HG03066 (cell line): Measurements from ENCODE around the gene HDLBP.

Experiments
- ATAC-seq: cut with Tn5 transposase; IDR thresholded peaks from one replicate; pipeline ENCODE4 v1.9.1; 2021; ENCODE audit warnings: low read depth; ENCODE audit not compliant: unreplicated experiment

The HDLBP gene

DNA sequence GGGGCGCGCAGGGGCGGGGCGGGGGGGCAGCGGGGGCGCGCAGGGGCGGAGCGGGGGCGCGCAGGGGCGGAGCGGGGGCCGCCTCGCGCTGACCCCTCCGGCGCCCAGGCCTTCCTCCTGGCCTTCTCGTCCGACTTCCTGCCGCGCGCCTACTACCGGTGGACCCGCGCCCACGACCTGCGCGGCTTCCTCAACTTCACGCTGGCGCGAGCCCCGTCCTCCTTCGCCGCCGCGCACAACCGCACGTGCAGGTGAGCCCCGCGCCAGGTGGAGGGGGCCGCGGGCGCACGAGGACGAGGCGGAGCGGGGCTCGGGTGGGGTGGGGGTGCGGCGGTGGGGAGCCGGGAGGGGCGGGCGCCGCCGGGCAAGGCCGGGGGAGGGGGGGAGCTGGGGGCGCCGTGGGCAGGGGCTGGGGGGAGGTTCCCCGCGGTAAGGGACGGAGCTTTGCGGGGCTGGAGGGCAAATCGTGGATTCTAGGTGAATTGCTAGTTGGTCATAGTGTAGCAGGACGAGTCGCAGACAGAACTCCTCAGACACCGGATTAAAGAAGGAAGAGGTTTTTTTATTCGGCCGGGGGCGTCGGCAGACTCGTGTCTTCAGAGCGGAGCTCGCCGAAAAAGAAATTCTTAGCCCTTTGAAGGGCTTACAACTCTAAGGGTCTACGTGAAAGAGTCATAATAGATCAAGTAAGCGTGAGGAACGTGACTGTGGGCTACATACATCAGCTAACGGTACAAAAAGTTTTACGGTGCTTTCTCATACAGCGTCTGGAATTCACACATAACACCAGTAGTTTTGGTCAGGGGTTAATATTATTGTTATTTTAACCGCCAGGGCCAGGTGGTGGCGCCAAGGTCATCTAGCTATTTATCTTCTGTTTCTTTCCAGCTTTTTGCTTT is 97.1 kb downstream of the HDLBP start:
- ATAC-seq: no peak

DNA sequence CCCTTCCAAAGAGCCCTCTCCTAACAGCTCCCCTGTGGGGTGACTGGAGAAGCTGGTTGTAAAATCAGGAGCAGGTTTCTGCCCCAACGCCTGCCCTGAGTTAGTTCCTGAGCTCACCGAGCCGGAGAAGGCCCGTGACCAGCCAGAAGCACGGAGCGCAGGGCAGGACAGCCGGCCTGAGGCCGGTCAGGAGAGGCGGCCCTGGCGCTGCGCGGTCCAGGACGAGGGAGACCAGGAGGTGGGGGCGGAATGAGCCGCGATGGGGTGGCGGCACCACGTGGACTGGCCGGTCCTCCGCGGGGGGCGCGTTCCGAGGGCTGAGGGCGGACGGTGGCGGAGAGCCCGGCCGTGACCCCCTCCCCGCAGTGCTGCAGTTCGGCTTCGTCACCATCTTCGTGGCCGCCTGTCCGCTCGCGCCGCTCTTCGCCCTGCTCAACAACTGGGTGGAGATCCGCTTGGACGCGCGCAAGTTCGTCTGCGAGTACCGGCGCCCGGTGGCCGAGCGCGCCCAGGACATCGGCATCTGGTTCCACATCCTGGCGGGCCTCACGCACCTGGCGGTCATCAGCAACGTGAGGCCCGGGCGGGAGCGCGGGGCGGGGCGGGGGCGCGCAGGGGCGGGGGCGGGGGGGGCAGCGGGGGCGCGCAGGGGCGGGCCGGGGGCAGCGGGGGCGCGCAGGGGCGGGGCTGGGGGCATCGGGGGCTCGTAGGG is 98.0 kb downstream of the HDLBP start:
- no peak for ATAC-seq

DNA sequence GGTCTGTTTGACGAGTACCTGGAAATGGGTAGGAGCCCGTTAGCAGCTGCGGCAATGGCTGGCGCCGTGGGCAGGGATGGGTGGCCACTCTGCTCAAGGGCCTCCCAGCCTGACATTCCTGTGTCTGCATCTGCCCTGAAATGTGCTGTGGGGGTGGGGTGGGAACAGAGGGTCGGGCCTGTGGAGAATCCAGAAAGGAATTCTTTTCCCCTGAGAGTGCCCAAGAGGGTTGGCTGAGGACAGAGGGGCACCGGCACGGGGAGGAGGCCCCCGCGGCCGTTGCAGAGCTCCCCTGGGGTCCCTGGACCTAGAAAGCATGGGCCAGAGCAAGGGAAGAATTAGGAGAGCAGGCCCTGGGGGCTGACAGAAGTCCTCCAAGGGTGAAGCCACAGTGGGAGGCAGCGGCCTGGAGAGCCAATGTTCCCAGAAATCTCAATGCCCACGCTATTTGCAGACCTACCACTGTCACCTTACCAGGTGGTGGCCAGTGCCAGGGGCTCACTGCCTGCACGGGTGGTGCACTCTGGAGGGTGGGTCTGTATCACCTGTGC is 99.2 kb downstream of the HDLBP start:
- no peak for ATAC-seq

DNA sequence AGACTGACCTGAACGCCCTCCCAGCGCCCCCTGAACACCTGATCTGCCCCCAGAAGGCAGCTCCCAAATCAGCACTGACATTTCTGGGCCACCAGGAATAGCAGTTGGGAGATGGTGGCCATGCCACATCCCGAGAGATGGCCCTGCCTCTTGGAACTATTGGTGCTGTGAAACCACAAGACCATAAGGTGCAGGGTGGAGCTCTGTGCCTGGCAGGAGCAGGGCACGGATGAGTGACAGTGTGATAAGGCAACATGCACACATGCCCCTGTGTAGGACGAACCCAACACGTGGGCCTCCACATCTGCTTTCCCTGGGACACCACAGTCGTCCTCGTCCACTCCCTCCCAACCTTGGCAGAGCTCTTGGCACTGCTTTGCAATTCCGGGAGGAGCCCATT is 100.1 kb downstream of the HDLBP start:
- ATAC-seq: no peak

DNA sequence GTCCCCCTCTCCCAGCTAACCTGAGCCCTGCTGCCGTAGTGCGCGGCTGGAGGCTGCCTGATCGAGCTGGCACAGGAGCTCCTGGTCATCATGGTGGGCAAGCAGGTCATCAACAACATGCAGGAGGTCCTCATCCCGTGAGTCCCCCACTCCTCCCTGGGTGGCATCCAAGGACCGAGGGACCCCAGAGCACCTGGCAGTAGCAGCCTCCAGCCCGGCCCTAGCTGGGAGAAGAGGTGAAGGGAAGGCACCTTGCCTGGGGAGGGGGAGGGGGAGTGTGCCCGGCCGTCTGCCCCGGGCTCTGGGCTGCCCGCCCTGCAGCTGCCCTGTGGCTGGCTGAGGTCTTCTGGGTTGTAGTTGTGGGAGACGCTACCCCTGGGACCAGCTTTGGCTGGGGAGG is 100.7 kb downstream of the HDLBP start:
- ATAC-seq: no peak

DNA sequence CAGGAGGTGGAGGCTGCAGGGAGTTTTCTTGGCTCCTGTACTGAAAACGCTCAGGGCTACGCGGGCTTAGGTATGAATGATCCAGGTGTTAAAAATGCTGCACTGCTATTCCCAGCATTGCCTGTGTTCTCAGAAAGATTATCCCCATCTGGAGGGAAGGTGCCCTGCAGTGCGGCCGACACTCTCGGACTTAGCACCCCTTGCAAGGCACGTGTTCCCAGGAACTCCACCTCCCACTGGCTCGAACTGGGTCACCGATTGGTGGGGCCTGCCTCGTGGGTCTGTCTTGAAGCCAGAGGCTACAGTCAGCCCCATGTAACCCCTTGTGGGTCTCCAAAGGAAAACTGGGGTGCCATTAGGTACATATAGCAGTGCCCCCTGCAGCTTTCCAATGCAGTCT is 101.3 kb downstream of the HDLBP start:
- no peak for ATAC-seq

DNA sequence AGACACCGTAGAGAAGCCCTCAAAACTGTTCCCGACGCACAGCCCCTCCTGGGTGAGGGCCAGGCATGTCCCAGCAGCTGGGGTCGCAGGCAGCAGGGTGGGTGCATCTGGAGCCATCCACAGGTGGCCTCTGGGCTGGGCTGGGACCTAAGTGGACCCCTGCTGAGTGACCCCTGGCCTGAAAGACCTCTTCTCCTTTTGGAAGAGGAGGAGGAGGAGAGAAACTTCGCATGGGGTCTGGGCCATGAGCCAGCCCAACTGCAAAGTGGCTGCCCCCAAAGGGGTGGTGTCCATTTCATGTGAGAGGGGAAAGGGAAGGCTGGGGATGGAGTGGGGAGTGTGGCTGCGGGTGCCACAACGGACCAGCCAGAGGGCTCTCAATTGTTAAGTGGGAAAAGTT is 101.9 kb downstream of the HDLBP start:
- no peak for ATAC-seq

DNA sequence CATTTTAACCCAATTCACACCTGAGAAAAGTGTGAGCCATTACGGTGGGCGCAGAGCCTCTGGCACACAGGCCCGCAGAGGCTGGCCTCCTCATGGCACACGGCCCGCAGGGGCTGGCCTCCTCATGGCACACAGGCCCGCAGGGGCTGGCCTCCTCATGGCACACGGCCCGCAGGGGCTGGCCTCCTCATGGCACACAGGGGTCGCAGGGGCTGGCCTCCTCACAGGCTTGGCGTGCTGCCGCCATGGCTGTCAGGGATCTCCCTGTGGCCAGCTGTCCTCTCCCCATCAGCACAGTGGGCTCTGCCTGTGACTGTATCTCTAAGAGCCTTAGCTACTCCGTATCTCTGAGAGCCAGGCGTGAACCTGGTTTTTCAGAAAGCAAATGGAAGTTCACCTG is 102.4 kb downstream of the HDLBP start:
- no peak for ATAC-seq

DNA sequence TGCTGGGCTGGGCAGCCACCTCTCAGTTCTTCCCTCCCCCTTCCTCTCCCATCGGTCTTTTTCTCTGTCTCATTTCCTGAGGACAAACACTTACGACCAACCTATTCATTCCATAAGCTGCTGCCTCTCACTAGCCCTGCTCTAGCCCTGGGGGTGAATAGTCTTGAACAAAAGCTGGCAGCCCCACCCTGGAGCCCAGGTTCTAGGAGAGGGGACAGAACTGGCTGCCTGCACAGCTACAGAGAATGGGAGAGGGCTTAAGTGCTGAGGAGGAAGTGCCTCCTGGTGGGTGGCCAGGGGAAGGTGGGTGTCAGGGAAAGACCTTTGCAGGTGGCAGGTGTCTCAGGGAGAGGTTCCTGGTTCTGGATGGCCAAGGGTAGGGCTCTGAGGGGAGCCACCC is 104.2 kb downstream of the HDLBP start:
- no peak for ATAC-seq

DNA sequence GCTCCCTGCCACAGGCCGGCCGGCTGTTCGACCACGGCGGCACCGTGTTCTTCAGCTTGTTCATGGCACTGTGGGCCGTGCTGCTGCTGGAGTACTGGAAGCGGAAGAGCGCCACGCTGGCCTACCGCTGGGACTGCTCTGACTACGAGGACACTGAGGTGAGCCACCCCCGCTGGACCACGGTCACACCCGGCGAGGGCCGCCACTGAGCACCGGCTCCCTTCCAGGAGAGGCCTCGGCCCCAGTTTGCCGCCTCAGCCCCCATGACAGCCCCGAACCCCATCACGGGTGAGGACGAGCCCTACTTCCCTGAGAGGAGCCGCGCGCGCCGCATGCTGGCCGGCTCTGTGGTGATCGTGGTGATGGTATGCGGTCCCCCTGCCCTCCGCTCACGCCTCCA is 106.2 kb downstream of the HDLBP start:
- ATAC-seq: no peak

DNA sequence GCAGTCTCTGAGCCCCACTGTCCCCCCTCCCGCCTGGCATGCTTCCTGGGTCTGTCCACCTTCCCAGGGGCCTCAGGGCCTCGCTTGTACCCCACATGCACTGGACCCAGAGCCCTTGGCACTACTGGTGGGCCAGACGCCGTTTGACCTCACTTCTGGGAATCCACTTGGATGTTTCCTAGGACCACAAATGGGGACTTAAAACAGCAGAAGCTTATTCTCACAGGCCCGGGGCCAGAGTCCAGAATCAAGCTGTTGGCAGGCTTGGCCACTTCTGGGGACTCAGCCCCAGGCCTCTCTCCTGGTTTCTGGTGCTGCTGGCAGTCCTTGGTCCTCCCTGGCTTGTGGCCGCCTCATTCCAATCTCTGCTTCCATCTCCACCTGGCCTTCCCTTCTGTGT is 107.4 kb downstream of the HDLBP start:
- no peak for ATAC-seq

DNA sequence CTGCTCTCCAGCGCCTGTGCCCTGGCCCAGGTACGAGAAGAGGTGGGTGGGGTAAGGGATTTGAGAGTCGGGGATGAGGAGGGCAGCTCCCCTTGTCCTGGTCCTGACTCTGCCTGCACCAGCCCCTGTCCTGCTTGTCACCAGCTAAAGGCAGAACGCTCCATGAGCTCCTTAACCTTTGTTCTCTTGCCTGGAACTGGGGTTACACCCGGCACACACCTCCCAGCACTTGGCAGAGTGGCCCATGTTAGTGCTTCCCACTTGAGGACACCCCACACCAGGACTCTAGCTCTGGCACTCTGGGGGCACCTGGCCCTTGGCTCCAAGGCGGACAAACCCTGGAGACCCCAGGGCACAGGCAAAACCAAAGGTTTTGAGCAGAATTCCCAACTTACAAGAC is 107.8 kb downstream of the HDLBP start:
- no peak for ATAC-seq

DNA sequence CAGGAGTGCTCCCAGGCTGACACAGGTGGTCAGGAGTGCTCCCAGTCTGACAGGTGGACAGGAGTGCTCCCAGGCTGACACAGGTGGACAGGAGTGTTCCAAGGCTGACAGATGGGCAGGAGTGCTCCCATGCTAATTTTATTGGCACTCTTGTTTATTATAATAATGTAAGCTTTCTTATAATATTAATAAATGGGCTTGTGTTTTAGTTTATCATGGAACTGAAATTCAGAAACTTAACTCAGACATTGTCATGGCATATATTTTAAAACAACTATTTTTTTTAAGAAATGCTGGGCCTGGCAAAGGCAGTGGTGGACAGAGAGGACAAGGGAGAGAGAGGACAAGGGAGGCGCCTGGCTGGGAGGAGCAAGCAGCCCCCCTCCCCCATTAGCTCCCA is 108.3 kb downstream of the HDLBP start:
- no peak for ATAC-seq

DNA sequence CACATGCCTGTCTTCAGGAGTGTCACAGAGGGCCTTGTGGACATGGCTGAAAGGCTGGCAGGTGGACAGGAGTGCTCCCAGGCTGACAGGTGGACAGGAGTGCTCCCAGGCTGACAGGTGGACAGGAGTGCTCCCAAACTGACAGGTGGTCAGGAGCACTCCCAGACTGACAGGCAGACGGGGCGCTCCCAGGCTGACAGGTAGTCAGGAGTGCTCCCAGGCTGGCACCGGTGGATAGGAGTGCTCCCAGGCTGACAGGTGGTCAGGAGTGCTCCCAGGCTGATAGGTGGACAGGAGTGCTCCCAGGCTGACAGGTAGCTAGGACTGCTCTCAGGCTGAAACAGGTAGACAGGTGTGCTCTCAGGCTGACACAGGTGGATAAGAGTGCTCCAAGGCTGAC is 110.4 kb downstream of the HDLBP start:
- ATAC-seq: no peak

DNA sequence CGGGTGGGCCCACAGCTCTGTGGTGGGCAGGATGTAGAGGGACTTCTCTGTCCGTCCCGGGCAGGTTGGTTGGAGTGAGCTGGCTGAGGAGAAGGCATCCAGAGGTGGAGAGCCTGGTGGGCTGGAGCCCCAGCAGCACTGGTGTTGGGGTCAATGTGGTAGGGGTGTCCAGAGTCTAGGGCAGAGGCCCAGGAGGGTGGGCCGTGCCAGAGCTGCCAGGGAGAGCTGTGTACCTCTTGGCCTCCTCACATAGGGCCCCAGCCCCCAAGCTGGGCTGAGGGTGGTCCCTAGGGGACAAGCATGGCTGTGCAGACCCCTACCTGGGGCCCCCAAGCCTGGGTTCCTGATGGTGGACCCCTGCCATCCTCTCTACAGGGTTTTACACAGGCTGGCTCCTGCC is 111.0 kb downstream of the HDLBP start:
- ATAC-seq: no peak

DNA sequence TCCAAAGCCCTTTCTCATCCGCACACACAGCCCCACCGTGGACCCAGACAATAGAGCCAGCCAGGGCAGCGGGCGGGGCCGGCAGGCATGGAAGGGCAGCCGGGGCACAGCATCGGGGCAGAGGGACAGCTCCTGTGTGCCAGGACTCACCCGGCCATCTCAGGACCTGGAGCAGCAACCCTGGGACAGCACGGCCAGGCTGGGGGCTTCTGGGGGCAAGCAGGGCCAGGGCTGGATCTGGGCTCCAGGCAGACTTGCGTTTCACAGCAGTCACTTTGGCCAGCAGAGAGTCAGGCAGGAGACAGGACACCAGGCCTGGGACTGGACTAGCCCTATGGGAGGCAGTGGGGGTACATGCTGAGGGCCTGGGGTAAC is 111.5 kb downstream of the HDLBP start:
- no peak for ATAC-seq

DNA sequence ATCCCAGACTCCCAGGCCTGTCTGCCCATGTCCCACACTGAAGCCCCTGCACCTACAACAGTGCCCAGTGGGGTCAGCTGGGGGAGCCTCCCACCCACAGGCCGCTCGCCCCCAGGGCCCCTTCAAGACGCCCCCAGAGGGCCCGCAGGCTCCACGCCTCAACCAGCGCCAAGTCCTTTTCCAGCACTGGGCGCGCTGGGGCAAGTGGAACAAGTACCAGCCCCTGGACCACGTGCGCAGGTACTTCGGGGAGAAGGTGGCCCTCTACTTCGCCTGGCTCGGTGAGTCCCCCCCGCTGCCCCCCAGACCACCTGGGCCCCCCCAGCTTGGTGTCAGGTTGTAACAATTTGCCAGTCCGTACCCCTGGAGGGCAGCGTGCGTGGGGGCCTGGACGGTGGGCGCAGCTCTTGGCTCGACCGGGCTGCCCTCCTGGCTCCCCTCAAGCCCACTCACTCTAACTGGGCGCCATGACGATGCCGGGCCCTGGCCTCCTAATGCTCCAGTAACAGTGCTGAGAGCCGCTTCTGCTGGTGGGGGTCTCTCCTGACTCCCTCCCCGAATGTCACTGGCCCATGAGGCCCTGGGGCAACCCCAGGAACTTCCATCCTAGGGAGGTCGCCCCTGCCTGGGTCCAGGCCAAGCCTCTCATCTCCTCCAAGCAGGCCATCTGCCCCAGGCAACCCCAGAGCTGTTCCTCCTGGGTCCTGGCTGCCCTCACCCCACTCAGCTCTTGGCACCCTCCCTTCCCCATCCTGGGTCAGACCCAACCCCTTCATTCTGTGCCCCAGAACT is 112.1 kb downstream of the HDLBP start:
- ATAC-seq: no peak

DNA sequence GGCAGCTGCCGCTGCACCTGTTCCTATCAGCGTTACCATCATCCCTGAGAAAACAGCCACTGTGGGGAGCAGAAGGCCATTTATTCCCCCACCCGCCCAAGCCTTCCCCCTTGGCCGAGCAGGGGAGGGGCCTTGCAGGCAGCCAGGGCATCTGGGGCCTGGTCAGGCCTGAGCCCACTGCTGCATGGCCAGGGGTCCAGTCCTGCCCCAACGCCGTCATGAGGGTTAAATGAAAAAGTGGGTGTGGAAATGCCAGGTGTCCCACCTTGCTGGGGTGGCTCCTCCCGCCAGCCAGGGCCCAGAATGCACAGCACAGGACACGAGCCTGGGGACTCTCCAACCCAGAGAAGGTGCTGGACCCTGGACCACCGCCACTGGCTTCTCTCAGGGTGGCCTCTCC is 112.8 kb downstream of the HDLBP start:
- ATAC-seq: no peak

DNA sequence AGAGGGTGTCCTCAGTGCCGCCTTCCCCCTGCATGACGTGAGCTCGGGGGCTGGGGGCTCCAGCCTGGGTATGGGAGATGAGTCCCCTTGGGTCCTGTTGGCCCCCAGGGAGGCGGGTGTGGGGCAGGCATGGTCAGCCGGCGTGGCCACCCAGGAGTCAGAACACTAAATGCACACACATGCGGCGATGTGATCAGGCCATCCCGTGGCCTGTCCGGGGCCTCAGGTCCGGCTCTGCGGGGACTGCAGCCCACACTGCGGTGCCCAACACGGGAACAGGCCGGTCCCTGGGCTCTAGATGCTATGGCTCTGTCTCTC is 113.2 kb downstream of the HDLBP start:
- no peak for ATAC-seq

DNA sequence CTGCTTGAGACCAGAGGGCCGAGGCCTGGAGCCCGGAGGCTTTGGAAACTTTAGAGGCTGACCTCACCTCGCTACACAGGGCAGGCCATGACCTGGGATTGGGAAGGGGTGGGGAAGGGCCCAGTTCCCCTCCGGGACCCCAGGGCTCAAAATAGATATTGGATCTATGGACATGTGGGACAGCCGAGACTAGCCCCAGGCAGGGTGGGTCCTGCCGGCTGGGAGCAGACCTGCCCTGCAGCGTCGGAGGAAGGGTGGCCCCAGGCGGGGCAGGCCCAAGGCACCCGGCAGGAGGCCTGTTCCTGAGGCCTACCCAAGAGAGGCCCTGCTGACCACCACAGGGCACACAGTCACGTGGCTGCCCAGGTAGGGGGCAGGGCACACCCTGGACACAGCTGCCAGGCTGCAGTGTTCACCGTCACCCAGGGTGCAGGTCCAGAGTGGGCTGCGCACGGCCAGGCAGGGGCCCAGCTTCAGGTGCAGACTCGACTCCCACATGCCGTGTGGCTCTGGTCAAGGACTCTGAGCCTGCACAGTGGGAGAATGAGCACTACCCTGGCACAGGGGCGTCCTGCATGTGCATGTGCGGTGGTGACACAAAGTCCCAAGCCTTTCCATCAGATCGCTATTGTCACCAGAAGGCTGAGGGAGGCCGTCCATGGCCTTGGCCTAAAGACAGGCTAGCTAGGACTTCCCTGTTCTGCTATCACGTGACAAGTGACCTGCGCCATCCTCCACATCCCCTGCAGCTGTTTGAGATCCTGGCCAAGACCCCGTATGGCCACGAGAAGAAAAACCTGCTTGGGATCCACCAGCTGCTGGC is 113.8 kb downstream of the HDLBP start:
- ATAC-seq: no peak
